Caco-2 (cell line): ENCODE results near the gene FXYD1. TPM values are rescaled to one million over a fixed set of nuclear protein-coding genes. Genes with fewer than 3 reads are reported as not detected.

Source experiments
- BruUV-seq: library from RNA; stranded (reverse); fragments of 400-500 nt; replicated peaks from 2 replicates; lab custom pipeline; 2021; lab: Mats Ljungman, UMichigan
- CTCF ChIA-PET: fragments of 300-600 bp; sonication (Branson Sonifier 250); formaldehyde crosslinking; loops from one replicate; lab custom pipeline; 2022; ENCODE audit warnings: antibody characterized with exemption; lab: Charles Lee
- POLR2A ChIA-PET: fragments of 300-600 bp; sonication (Branson Sonifier 250); formaldehyde crosslinking; loops from one replicate; lab custom pipeline; 2022; ENCODE audit warnings: antibody characterized with exemption; lab: Charles Lee
- DNase-seq, 2 experiments: peaks; one replicate each; pipeline versions ENCODE4 v3.0.0 to v3.0.0-alpha.2; 2020 to 2022
- H3K27me3 ChIP-seq: replicated peaks from 2 replicates; pipeline ENCODE4 v1.6.0; 2011; ENCODE audit warnings: low read length; ENCODE audit not compliant: control insufficient read depth, insufficient read depth
- H3K36me3 ChIP-seq: 2 replicates; pipeline ENCODE4 v1.5.1; 2011; ENCODE audit warnings: low read length; ENCODE audit not compliant: control insufficient read depth, insufficient read depth
- H3K4me1 ChIP-seq: fragments of 250-450 bp; sonication (Bioruptor Pico); 2 replicates; pipeline ENCODE4 v1.5.1; 2020; ENCODE audit warnings: mild to moderate bottlenecking
- H3K4me3 ChIP-seq: 2 replicates; pipeline ENCODE4 v1.5.1; 2011; ENCODE audit warnings: low read depth, mild to moderate bottlenecking, control low read depth, low read length
- H3K9me3 ChIP-seq: fragments of 250-450 bp; sonication (Bioruptor Pico); 2 replicates; pipeline ENCODE4 v1.5.1; 2020; ENCODE audit warnings: mild to moderate bottlenecking, moderate library complexity
- H3K27ac Mint-ChIP-seq: one replicate; pipeline ENCODE4 v1.8.0; 2022; ENCODE audit warnings: mixed read lengths; ENCODE audit not compliant: unreplicated experiment
- H3K27me3 Mint-ChIP-seq: one replicate; pipeline ENCODE4 v1.8.0; 2022; ENCODE audit warnings: mixed read lengths; ENCODE audit not compliant: insufficient read depth, unreplicated experiment
- H3K36me3 Mint-ChIP-seq: one replicate; pipeline ENCODE4 v1.8.0; 2022; ENCODE audit warnings: mild to moderate bottlenecking, mixed read lengths; ENCODE audit not compliant: insufficient read depth, unreplicated experiment
- H3K4me1 Mint-ChIP-seq: one replicate; pipeline ENCODE4 v1.8.0; 2022; ENCODE audit warnings: low read depth, mixed read lengths; ENCODE audit not compliant: unreplicated experiment
- H3K4me3 Mint-ChIP-seq: one replicate; pipeline ENCODE4 v1.8.0; 2022; ENCODE audit warnings: mild to moderate bottlenecking, moderate library complexity, mixed read lengths; ENCODE audit not compliant: unreplicated experiment
- H3K9me3 Mint-ChIP-seq: one replicate; pipeline ENCODE4 v1.8.0; 2022; ENCODE audit warnings: mixed read lengths; ENCODE audit not compliant: unreplicated experiment
- intact Hi-C: fragments of 100-400 bp; cut with micrococcal nuclease; formaldehyde crosslinking; loops from one replicate; pipeline ENCODE4 v1.10.0; 2022; ENCODE audit not compliant: unreplicated experiment
- total RNA-seq: library from RNA; stranded (reverse); gene quantifications from 2 replicates; pipeline ENCODE4 v1.2.3, GENCODE V29; 2022
- TF ChIP-seq, protein P1 (sequence below), 2 experiments: fragments of 200-600 bp in 1 of 2; IDR thresholded peaks; 1 replicate in 1 of 2; 2 replicates in 1 of 2; pipeline versions ENCODE4 v1.5.1 to v1.8.0; 2011 to 2022; ENCODE audit warnings: antibody characterized with exemption in 1 of 2, control low read depth in 1 of 2, inconsistent platforms in 1 of 2, low read depth in 1 of 2, low read length in 1 of 2, mild to moderate bottlenecking in 1 of 2, moderate library complexity in 1 of 2; ENCODE audit not compliant: insufficient read depth in 1 of 2, severe bottlenecking in 1 of 2, unreplicated experiment in 1 of 2

The FXYD1 gene
- total RNA-seq, 1 experiment from 2014 or later = not detected

DNA sequence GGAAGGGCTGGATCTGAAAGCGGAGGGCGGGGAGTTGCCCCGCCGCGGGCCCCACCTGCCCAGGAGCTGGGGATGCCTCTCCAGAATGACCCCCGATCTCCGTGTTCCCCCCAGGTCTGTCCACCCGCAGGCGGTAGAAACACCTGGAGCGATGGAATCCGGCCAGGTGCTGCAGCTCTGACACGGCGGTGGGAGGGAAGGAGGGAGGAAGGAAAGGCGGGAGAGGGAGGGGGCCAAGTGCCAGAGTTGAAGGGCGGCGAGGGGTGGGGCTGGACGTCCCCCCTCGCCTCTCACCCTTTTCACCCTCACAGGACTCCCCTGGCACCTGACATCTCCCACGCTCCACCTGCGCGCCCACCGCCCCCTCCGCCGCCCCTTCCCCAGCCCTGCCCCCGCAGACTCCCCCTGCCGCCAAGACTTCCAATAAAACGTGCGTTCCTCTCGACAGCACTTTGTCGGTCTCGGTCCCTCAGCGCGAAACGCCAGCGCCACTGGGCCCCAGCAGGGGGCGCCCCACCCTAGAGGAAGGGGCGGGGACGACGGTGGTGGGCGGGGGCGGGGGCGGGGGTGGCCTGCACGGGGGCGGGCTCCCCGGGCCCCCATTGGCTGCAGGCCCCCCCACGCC, 4.1 kb downstream of the FXYD1 start:
- Mint-ChIP-seq H3K4me3 (peak overlapping the region; percentile 52), H3K4me1 (no peaks in the 10 kb centered on the region), H3K36me3 (no peaks in the 10 kb centered on the region), H3K27me3 (peaks cover 8% of the 10 kb centered on the region), H3K27ac (no peak overlapping the region), H3K9me3 (no peaks in the 10 kb centered on the region)
- H3K9me3 ChIP-seq = no peaks in the 10 kb centered on the region; the same call in 1 of the 2 replicates
- H3K27me3 ChIP-seq = no peaks in the 10 kb centered on the region; the same call in 1 of the 2 replicates
- H3K4me3 ChIP-seq = peak overlapping the region; percentile 29
- no TSS peak for BruUV-seq
- H3K36me3 ChIP-seq = no peaks in the 10 kb centered on the region
- ChIA-PET CTCF (interaction anchor here (0.6 to 1.9 kb wide), 7 partner anchors 11 to 549 kb away, joined by 3 to 10 read pairs (median 3); partner anchors contain the start of gene FXYD5), POLR2A (no interaction called here)
- TF ChIP-seq, protein P1, sequence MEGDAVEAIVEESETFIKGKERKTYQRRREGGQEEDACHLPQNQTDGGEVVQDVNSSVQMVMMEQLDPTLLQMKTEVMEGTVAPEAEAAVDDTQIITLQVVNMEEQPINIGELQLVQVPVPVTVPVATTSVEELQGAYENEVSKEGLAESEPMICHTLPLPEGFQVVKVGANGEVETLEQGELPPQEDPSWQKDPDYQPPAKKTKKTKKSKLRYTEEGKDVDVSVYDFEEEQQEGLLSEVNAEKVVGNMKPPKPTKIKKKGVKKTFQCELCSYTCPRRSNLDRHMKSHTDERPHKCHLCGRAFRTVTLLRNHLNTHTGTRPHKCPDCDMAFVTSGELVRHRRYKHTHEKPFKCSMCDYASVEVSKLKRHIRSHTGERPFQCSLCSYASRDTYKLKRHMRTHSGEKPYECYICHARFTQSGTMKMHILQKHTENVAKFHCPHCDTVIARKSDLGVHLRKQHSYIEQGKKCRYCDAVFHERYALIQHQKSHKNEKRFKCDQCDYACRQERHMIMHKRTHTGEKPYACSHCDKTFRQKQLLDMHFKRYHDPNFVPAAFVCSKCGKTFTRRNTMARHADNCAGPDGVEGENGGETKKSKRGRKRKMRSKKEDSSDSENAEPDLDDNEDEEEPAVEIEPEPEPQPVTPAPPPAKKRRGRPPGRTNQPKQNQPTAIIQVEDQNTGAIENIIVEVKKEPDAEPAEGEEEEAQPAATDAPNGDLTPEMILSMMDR (IDR thresholded peaks at IDR 0.05; ENCODE audit: insufficient read depth in 1 of 2, low read depth in 1 of 2, low read length in 1 of 2, severe bottlenecking in 1 of 2, unreplicated experiment in 1 of 2) = peak; percentile 53 to 65
- DNase-seq = peak; percentile 58 to 72
- intact Hi-C loops = no loop called here
- 0 out of 2 replicates have a peak, but pooled peaks cover 11% of the 10 kb centered on the region for H3K4me1 ChIP-seq

DNA sequence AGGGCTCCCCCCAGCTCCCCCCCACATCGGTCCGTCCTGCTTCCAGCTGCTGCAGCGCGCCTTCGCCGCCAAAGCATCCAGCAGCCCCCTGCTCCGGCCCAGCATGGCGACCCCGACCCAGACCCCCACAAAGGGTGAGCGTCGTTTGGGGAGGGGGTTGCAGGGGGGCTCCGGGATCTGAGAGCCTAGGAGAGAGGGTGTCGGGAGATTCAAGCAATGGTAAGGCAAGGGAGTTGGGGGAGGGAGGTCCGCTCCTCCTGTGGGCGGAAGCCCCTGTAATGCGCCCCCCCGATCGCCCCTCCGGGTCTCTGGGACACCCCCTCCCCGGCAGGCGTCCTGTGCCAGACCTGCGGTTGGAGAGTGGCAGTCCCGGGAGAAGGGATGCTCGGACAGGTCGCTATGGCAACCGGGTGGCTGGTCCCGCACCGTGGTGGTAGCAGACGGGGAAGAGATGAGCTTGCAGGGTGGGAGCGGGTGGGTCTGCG, 4.6 kb downstream of the FXYD1 start, which contains the start of gene FXYD7:
Gene FXYD7 (plus strand): TSS at position 25 of the 485 bp plus-strand sequence. CDS start 79 bp downstream, at position 104.
- Mint-ChIP-seq H3K36me3 (no peaks in the 10 kb centered on the region), H3K4me3 (peak within 1 kb of the TSS; percentile 52), H3K27ac (no peak within 1 kb of the TSS), H3K9me3 (no peaks in the 10 kb centered on the region), H3K4me1 (no peaks in the 10 kb centered on the region), H3K27me3 (peaks cover 8% of the 10 kb centered on the region)
- Histone ChIP-seq H3K36me3 (no peaks in the 10 kb centered on the region), H3K4me3 (peak within 1 kb of the TSS; percentile 29), H3K9me3 (no peaks in the 10 kb centered on the region; the same call in 1 of the 2 replicates), H3K4me1 (0 out of 2 replicates have a peak, but pooled peaks cover 11% of the 10 kb centered on the region), H3K27me3 (no peaks in the 10 kb centered on the region; the same call in 1 of the 2 replicates)
- no peak for DNase-seq
- TF ChIP-seq, protein P1 (IDR thresholded peaks at IDR 0.05; ENCODE audit: insufficient read depth in 1 of 2, low read depth in 1 of 2, low read length in 1 of 2, severe bottlenecking in 1 of 2, unreplicated experiment in 1 of 2) = no peak
- intact Hi-C loops = no loop called here
- no TSS peak for BruUV-seq
- CTCF ChIA-PET = interaction anchor here (0.6 to 0.7 kb wide), 2 partner anchors 10 to 88 kb away, joined by 3 read pairs; no protein-coding TSS in a partner anchor
- POLR2A ChIA-PET = no interaction called here

DNA sequence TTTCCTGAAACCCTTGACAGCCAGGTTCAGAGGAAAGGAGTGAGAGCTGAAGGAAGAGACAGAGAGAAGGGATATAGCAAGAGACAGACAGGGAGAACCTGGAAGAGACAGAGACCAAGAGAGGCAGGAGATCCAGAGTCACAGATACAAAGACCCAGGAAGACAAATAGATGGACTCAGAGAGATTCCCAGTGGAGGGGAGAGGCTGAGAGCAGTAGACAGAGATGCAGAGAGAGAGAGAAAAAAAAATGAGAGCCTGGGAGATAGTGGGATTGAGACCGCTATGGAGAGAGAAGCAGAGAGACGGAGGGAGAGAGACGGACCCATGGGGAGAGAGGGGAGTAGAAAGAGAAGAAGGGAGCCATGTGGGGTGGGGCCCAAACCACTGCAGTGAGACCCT, 5.2 kb downstream of the FXYD1 start:
- intact Hi-C loops = no loop called here
- ChIA-PET POLR2A (interaction anchor here (0.6 kb wide), 1 partner anchor 124 kb away, joined by 4 read pairs; no protein-coding TSS in a partner anchor), CTCF (interaction anchor here (0.6 to 0.7 kb wide), 2 partner anchors 10 to 88 kb away, joined by 3 read pairs; no protein-coding TSS in a partner anchor)
- Histone ChIP-seq H3K4me1 (0 out of 2 replicates have a peak, but pooled peaks cover 11% of the 10 kb centered on the region), H3K27me3 (no peaks in the 10 kb centered on the region; the same call in 1 of the 2 replicates), H3K4me3 (no peak overlapping the region), H3K9me3 (no peaks in the 10 kb centered on the region; the same call in 1 of the 2 replicates), H3K36me3 (no peaks in the 10 kb centered on the region)
- Mint-ChIP-seq H3K27ac (no peak overlapping the region), H3K9me3 (no peaks in the 10 kb centered on the region), H3K36me3 (no peaks in the 10 kb centered on the region), H3K4me1 (no peaks in the 10 kb centered on the region), H3K27me3 (peaks cover 8% of the 10 kb centered on the region), H3K4me3 (no peak overlapping the region)
- BruUV-seq = no TSS peak
- no peak for DNase-seq
- TF ChIP-seq, protein P1 (IDR thresholded peaks at IDR 0.05; ENCODE audit: insufficient read depth in 1 of 2, low read depth in 1 of 2, low read length in 1 of 2, severe bottlenecking in 1 of 2, unreplicated experiment in 1 of 2) = no peak
